Spleen (tissue), 11 donors: ENCODE measurements around the gene PCYT2. TPM values are rescaled to one million over a fixed set of nuclear protein-coding genes. Genes with fewer than 3 reads are reported as not detected.

Experiments used
- DNase-seq: peaks from one replicate; pipeline ENCODE4 v3.0.0-alpha.2; 2020
- H3K27ac ChIP-seq, 8 donors: fragments of 200-600 bp; sonication (generic) in 7 of 8; 1 replicate in 4 of 8; 2 replicates in 4 of 8; pipeline versions ENCODE4 v1.5.0 to v1.8.0; 2016 to 2021; ENCODE audit warnings: inconsistent platforms in 4 of 8, mild to moderate bottlenecking in 4 of 8, moderate library complexity in 1 of 8
- H3K27me3 ChIP-seq, 7 donors: fragments of 200-600 bp; sonication (generic) in 6 of 7; replicated peaks in 1 of 7; 1 replicate in 4 of 7; 2 replicates in 3 of 7; pipeline versions ENCODE4 v1.5.0 to v1.8.0; 2016 to 2021; ENCODE audit warnings: inconsistent platforms in 3 of 7, mild to moderate bottlenecking in 1 of 7
- H3K36me3 ChIP-seq, 6 donors: fragments of 200-600 bp; sonication (generic) in 5 of 6; 1 replicate in 4 of 6; 2 replicates in 2 of 6; pipeline versions ENCODE4 v1.5.0 to v1.8.0; 2016 to 2021; ENCODE audit warnings: inconsistent platforms in 2 of 6
- H3K4me1 ChIP-seq, 6 donors: fragments of 200-600 bp; sonication (generic) in 5 of 6; 1 replicate in 3 of 6; 2 replicates in 3 of 6; pipeline versions ENCODE4 v1.5.0 to v1.8.0; 2016 to 2021; ENCODE audit warnings: inconsistent platforms in 3 of 6
- H3K4me3 ChIP-seq, 8 donors: fragments of 200-600 bp; sonication (generic) in 7 of 8; 1 replicate in 4 of 8; 2 replicates in 4 of 8; pipeline versions ENCODE4 v1.5.0 to v1.8.0; 2016 to 2021; ENCODE audit warnings: inconsistent platforms in 4 of 8, mild to moderate bottlenecking in 4 of 8, moderate library complexity in 2 of 8
- H3K9me3 ChIP-seq, 8 donors: fragments of 200-600 bp; sonication (generic) in 7 of 8; 1 replicate in 4 of 8; 2 replicates in 4 of 8; pipeline versions ENCODE4 v1.5.0 to v1.8.0; 2016 to 2021; ENCODE audit warnings: inconsistent platforms in 4 of 8
- POLR2A ChIP-seq, 3 donors: fragments of 450-650 bp; IDR thresholded peaks; one replicate each; pipeline ENCODE4 v1.5.1; 2017; ENCODE audit warnings: antibody characterized with exemption in 3 of 3, mild to moderate bottlenecking in 1 of 3
- POLR2AphosphoS5 ChIP-seq, 3 donors: sonication (generic); formaldehyde crosslinking; IDR thresholded peaks; one replicate each; pipeline ENCODE4 v1.5.1; 2017; ENCODE audit warnings: antibody characterized with exemption in 3 of 3
- WGBS, 5 donors: extraction: QIAGEN DNeasy Blood & Tissue Kit in 3 of 5; methylation state at CpG; one replicate each; pipeline versions ENCODE4 v1.1.5 to v1.1.7; 2013 to 2018; 5-methylcytosine and 5-hydroxymethylcytosine counted together
- intact Hi-C: fragments of 100-400 bp; cut with DNase I; formaldehyde crosslinking; loops from one replicate; pipeline ENCODE4 v1.15.0; 2023; ENCODE audit warnings: low total_unique reads
- polyA plus RNA-seq, 3 donors: library from polyadenylated mRNA; stranded (reverse); fragments of 200-250 nt; gene quantifications; one replicate each; pipeline ENCODE4 v1.2.1, GENCODE V29; 2013
- total RNA-seq, 7 donors: library from RNA; depleted of rRNA in 3 of 7; stranded (reverse); fragments of >200 nt in 3 of 7; fragmentation: NEBNext Ultra II Directional in 4 of 7; extraction: Animal tissue kit (Norgen Biotek cat#: 25700) in 4 of 7; gene quantifications; one replicate each; pipeline versions ENCODE4 v1.1.0 to v1.2.1, GENCODE V29; 2016 to 2021
- TF ChIP-seq, protein P1 (sequence below), 11 experiments: fragments of 200-600 bp in 7 of 11; fragments of 450-650 bp in 4 of 11; sonication (generic) in 4 of 11; IDR thresholded peaks in 8 of 11; conservative IDR thresholded peaks in 3 of 11; 1 replicate in 7 of 11; 2 replicates in 4 of 11; pipeline versions ENCODE4 v1.4.0 to v1.8.0; 2016 to 2021; ENCODE audit warnings: antibody characterized with exemption in 11 of 11, inconsistent platforms in 4 of 11, mild to moderate bottlenecking in 1 of 11
- donor health status: healthy with polysubstance abuse.
- donor health status: DM: no; HTN: no; CAD: no; lungs with moderate emphysema.
- donor health status: DM: no; HTN: no; CAD: no.
- donor health status: Bipolar disorder and iron deficiency.
- donor health status: healthy.
- donor health status: DM: no; HTN: no; CAD: no.
- donor health status: DM: yes; HTN: yes; CAD: no.

Gene PCYT2
- total and polyA plus RNA-seq, 10 donors: 12.5 to 25.5 (median 16.2) TPM

- TF ChIP-seq POLR2A (IDR thresholded peaks at IDR 0.05) (no peak), POLR2AphosphoS5 (IDR thresholded peaks at IDR 0.05) (no peak)
- TF ChIP-seq, protein P1, sequence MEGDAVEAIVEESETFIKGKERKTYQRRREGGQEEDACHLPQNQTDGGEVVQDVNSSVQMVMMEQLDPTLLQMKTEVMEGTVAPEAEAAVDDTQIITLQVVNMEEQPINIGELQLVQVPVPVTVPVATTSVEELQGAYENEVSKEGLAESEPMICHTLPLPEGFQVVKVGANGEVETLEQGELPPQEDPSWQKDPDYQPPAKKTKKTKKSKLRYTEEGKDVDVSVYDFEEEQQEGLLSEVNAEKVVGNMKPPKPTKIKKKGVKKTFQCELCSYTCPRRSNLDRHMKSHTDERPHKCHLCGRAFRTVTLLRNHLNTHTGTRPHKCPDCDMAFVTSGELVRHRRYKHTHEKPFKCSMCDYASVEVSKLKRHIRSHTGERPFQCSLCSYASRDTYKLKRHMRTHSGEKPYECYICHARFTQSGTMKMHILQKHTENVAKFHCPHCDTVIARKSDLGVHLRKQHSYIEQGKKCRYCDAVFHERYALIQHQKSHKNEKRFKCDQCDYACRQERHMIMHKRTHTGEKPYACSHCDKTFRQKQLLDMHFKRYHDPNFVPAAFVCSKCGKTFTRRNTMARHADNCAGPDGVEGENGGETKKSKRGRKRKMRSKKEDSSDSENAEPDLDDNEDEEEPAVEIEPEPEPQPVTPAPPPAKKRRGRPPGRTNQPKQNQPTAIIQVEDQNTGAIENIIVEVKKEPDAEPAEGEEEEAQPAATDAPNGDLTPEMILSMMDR (IDR thresholded peaks at IDR 0.05 in 8 of 11, conservative IDR thresholded peaks at IDR 0.05 in 3 of 11): no peak
- no peak overlapping the region for H3K4me3 ChIP-seq
- peaks cover 4 to 100% (median 65%) of the 10 kb centered on the region in 6 donors for H3K36me3 ChIP-seq
- H3K9me3 ChIP-seq: no peaks in the 10 kb centered on the region
- 77 to 85% (median 80%) methylated on average over 10 to 11 of the region's 11 CpGs for WGBS, 5 donors
- no peak for DNase-seq
- no peaks in the 10 kb centered on the region for H3K27me3 ChIP-seq
- H3K4me1 ChIP-seq: peaks cover 0 to 18% (median 6%) of the 10 kb centered on the region in 6 donors
- intact Hi-C loops: no loop called here
- no peak overlapping the region for H3K27ac ChIP-seq
Measured at GRCh38 chr17:81884520-81884919, 26.7 kb downstream of the PCYT2 start.

DNA sequence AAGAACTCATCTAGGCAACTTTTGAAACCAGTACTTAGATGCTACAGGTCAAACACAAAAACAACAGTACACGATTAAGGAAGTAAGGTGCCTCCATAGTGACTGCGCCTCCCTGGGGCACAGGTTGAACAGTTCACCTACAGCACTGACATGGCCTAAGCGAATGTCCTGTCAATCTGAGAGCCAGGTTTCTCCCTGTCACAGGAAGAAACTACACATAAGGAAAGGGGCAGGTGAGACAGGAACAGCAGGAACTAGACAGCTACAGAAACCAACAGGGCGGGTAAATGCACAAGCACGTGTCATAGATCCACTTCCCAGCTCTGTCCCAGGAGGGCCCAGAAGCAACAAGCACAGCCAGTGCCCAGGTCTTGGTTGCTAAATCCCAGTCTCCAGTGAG, 32.1 kb downstream of the PCYT2 start:
- intact Hi-C loops: no loop called here
- DNase-seq: no peak
- no peaks in the 10 kb centered on the region for H3K27me3 ChIP-seq
- TF ChIP-seq, protein P1 (IDR thresholded peaks at IDR 0.05 in 8 of 11, conservative IDR thresholded peaks at IDR 0.05 in 3 of 11): no peak
- TF ChIP-seq POLR2AphosphoS5 (IDR thresholded peaks at IDR 0.05) (no peak), POLR2A (IDR thresholded peaks at IDR 0.05) (no peak)
- no peak overlapping the region for H3K27ac ChIP-seq
- H3K4me3 ChIP-seq: no peak overlapping the region
- no peaks in the 10 kb centered on the region for H3K9me3 ChIP-seq
- H3K4me1 ChIP-seq: no peaks in the 10 kb centered on the region
- peaks cover 0 to 66% (median 17%) of the 10 kb centered on the region in 6 donors for H3K36me3 ChIP-seq
- WGBS, 5 donors: 87 to 94% (median 88%) methylated on average over 5 of the region's 5 CpGs

GRCh38 chr17:81878294-81878693, 32.9 kb downstream of the PCYT2 start:
- Histone ChIP-seq H3K36me3 (peaks cover 0 to 57% (median 13%) of the 10 kb centered on the region in 6 donors), H3K9me3 (no peaks in the 10 kb centered on the region), H3K27ac (no peak overlapping the region), H3K4me3 (no peak overlapping the region), H3K4me1 (peaks cover 0 to 7% (median 2%) of the 10 kb centered on the region in 6 donors), H3K27me3 (no peaks in the 10 kb centered on the region)
- intact Hi-C loops: no loop called here
- 93 to 97% (median 97%) methylated on average over 3 of the region's 3 CpGs for WGBS, 5 donors
- no peak for DNase-seq
- TF ChIP-seq, protein P1 (IDR thresholded peaks at IDR 0.05 in 8 of 11, conservative IDR thresholded peaks at IDR 0.05 in 3 of 11): no peak
- TF ChIP-seq POLR2AphosphoS5 (IDR thresholded peaks at IDR 0.05) (no peak), POLR2A (IDR thresholded peaks at IDR 0.05) (no peak)

DNA sequence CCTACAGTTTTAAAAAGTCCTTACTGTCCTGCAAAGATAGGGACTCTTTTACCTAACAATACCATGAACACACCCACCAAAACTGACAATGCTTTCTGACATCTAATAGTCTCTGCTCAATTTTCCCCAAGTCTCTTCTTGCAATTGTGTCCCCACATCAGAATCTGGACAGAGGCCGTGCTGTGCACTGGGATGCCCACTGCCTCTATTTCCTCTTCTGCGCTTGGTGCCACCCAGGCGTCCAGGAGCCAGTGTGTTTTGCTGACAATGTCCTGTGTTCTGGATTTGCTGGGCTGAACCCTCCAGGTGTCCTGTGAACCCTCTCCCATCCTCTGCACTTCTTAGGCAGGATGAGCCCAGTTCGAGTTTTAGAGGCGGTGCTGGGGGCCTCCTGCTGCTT, 33.6 kb downstream of the PCYT2 start:
- Histone ChIP-seq H3K36me3 (peaks cover 0 to 50% (median 10%) of the 10 kb centered on the region in 6 donors), H3K9me3 (no peaks in the 10 kb centered on the region), H3K4me1 (peaks cover 0 to 14% (median 8%) of the 10 kb centered on the region in 6 donors), H3K27ac (no peak overlapping the region), H3K27me3 (no peaks in the 10 kb centered on the region), H3K4me3 (no peak overlapping the region)
- no peak for TF ChIP-seq POLR2AphosphoS5 (IDR thresholded peaks at IDR 0.05)
- TF ChIP-seq, protein P1 (IDR thresholded peaks at IDR 0.05 in 8 of 11, conservative IDR thresholded peaks at IDR 0.05 in 3 of 11): no peak
- TF ChIP-seq POLR2A (IDR thresholded peaks at IDR 0.05): no peak
- intact Hi-C loops: no loop called here
- 92 to 99% (median 95%) methylated on average over 5 of the region's 5 CpGs for WGBS, 5 donors
- no peak for DNase-seq
